B cell (primary cell): ENCODE results near the gene EGR2.

ENCODE experiments used
- CTCF ChIP-seq: fragments of 200-600 bp; IDR thresholded peaks from one replicate; pipeline ENCODE4 v1.8.0; 2022; ENCODE audit warnings: antibody characterized with exemption, mild to moderate bottlenecking
- EZH2 ChIP-seq: IDR thresholded peaks from 2 replicates; pipeline ENCODE4 v1.6.1; 2012; ENCODE audit warnings: borderline replicate concordance, low read depth, mild to moderate bottlenecking, moderate library complexity, low read length; ENCODE audit not compliant: insufficient read depth, poor library complexity, severe bottlenecking

GRCh38 chr10:62790019-62790555, 26.1 kb downstream of the EGR2 start:
- TF ChIP-seq CTCF (no peak), EZH2 (no peak)
